ENCODE data around the gene TMCC1.

DNA sequence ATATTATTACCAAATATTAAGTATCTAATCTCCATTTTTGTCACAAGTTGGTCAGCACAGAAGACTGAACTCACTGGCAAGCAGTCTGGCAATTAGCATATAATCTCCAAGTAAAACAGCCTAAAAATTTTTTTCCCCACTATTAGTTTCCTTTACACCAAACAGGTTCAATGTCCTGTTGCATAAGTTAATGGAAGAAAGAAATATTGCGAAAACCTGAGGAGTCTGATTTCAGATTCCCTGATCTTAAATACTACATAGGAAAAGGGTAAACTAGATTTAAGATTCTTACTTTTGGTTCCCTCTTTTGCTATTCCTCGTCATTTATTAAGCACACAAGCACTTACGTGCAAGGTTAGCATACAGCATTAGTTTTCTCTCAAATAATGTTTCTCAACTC lies 153.9 kb downstream of the TMCC1 start:
- no peak for TF ChIP-seq POLR2A (IDR thresholded peaks at IDR 0.05)
- TF ChIP-seq, protein P1, sequence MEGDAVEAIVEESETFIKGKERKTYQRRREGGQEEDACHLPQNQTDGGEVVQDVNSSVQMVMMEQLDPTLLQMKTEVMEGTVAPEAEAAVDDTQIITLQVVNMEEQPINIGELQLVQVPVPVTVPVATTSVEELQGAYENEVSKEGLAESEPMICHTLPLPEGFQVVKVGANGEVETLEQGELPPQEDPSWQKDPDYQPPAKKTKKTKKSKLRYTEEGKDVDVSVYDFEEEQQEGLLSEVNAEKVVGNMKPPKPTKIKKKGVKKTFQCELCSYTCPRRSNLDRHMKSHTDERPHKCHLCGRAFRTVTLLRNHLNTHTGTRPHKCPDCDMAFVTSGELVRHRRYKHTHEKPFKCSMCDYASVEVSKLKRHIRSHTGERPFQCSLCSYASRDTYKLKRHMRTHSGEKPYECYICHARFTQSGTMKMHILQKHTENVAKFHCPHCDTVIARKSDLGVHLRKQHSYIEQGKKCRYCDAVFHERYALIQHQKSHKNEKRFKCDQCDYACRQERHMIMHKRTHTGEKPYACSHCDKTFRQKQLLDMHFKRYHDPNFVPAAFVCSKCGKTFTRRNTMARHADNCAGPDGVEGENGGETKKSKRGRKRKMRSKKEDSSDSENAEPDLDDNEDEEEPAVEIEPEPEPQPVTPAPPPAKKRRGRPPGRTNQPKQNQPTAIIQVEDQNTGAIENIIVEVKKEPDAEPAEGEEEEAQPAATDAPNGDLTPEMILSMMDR (IDR thresholded peaks at IDR 0.05), result no peak
